Measurements from ENCODE around the gene PPIE. TPM values are rescaled to one million over a fixed set of nuclear protein-coding genes. Genes with fewer than 3 reads are reported as not detected.
"Not testable (repeated sequence)": the region's sequence is repeated elsewhere in the genome, so short reads cannot be mapped to it uniquely, and the experiment has no call there.

Gene PPIE
- polyA plus RNA-seq, 1 donor (not counting 4 experiments of a cell fraction or from before 2014, with no cell fraction given), result 60.6 TPM

GRCh38 chr1:39795651-39796050 is 57.0 kb downstream of the PPIE start:
- Histone ChIP-seq H4K20me1 (ENCODE audit: control insufficient read depth, extremely low read depth, insufficient read depth, low read length) (no peaks in the 10 kb centered on the region), H3K9ac (ENCODE audit: control insufficient read depth, extremely low read depth, insufficient read depth, low read length) (no peak overlapping the region), H3K27me3 (ENCODE audit: control insufficient read depth, extremely low read depth, insufficient read depth, low read length) (no peaks in the 10 kb centered on the region), H3K4me3 (ENCODE audit: control insufficient read depth in 2 of 3, extremely low read depth in 1 of 3, insufficient read depth in 2 of 3, low read depth in 1 of 3, low read length in 3 of 3) (no peak overlapping the region), H2AFZ (ENCODE audit: control insufficient read depth, low read length) (no peak overlapping the region), H3K9me1 (ENCODE audit: control insufficient read depth, extremely low read depth, insufficient read depth, low read length) (no peaks in the 10 kb centered on the region), H3K36me3 (ENCODE audit: control insufficient read depth in 2 of 2, extremely low read depth in 1 of 2, insufficient read depth in 2 of 2, low read length in 2 of 2) (no peaks in the 10 kb centered on the region), H3K9me3 (ENCODE audit: control insufficient read depth, low read depth, low read length) (no peaks in the 10 kb centered on the region), H3K4me1 (ENCODE audit: control insufficient read depth, extremely low read depth, insufficient read depth, low read length) (peaks cover 15% of the 10 kb centered on the region), H3K27ac (ENCODE audit: control insufficient read depth, insufficient read depth, low read length) (no peak overlapping the region), H3K79me2 (ENCODE audit: control insufficient read depth, insufficient read depth, low read length) (no peaks in the 10 kb centered on the region), H3K4me2 (ENCODE audit: control insufficient read depth, extremely low read depth, insufficient read depth, low read depth, low read length) (no peak overlapping the region)
- DNase-seq (ENCODE audit: low read depth, low spot score), result no peak
- no peak for FAIRE-seq
- dilution Hi-C loops (cut with MboI; ENCODE audit: extremely low pct_ligation_motif_present, low sequenced_read_pairs), result no loop called here
- no peak for TF ChIP-seq EZH2 (IDR thresholded peaks at IDR 0.05; ENCODE audit: low read length)
- TF ChIP-seq, protein P1, sequence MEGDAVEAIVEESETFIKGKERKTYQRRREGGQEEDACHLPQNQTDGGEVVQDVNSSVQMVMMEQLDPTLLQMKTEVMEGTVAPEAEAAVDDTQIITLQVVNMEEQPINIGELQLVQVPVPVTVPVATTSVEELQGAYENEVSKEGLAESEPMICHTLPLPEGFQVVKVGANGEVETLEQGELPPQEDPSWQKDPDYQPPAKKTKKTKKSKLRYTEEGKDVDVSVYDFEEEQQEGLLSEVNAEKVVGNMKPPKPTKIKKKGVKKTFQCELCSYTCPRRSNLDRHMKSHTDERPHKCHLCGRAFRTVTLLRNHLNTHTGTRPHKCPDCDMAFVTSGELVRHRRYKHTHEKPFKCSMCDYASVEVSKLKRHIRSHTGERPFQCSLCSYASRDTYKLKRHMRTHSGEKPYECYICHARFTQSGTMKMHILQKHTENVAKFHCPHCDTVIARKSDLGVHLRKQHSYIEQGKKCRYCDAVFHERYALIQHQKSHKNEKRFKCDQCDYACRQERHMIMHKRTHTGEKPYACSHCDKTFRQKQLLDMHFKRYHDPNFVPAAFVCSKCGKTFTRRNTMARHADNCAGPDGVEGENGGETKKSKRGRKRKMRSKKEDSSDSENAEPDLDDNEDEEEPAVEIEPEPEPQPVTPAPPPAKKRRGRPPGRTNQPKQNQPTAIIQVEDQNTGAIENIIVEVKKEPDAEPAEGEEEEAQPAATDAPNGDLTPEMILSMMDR (optimal IDR thresholded peaks at IDR 0.05 in 1 of 3, IDR thresholded peaks at IDR 0.05 in 1 of 3, conservative IDR thresholded peaks at IDR 0.05 in 1 of 3; ENCODE audit: extremely low read depth in 1 of 3, insufficient read depth in 2 of 3, low read length in 3 of 3), result no peak

DNA sequence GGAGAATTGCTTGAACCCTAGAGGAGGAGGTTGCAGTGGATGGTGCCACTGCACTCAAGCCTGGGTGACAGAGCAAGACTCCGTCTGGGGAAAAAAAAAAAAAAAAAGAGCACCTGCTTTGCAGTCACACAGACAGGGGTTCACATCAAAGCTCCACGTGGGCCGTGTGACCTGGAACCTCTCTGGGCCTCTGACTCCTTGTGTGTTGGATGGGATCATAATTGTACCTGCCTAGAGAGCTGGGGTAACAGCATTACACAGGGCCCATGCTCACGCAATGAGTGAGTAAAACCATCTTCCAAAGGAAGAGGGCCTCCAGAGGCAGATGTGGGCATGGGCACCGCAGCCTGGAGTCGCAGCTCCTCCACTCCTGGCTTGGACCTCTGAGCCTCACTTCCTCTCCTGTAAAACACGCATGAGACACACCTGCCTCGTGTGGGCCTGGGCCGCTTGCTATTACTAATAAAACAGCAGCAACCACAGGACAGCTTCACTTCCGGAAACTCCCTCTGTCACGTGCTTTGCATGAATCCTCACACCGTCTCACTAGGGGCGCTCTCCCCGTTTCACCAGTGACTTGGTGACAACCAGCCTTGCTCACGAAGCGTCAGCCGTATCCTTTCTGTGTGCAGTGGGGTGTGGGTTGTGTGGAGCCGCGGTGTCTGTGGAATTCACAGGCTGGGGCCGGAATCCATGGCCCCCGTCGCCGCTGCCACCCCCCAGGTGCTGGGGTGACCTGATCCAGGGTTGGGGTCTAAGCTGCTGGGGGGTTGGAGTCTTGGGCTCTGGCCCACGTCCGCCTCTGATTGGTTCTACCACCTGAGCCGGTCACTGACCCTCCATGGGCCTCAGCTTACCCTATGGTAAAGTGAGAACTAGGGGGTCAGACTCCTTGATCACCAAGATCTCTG is 60.4 kb downstream of the PPIE start:
- peak; percentile 96 for FAIRE-seq
- TF ChIP-seq, protein P1 (optimal IDR thresholded peaks at IDR 0.05 in 1 of 3, IDR thresholded peaks at IDR 0.05 in 1 of 3, conservative IDR thresholded peaks at IDR 0.05 in 1 of 3; ENCODE audit: extremely low read depth in 1 of 3, insufficient read depth in 2 of 3, low read length in 3 of 3), result peak; percentile 34 to 59 (median 39)
- H4K20me1 ChIP-seq (ENCODE audit: control insufficient read depth, extremely low read depth, insufficient read depth, low read length); H3K9me1 ChIP-seq (ENCODE audit: control insufficient read depth, extremely low read depth, insufficient read depth, low read length); DNase-seq (ENCODE audit: low read depth, low spot score); H3K9me3 ChIP-seq (ENCODE audit: control insufficient read depth, low read depth, low read length); dilution Hi-C loops (cut with MboI; ENCODE audit: extremely low pct_ligation_motif_present, low sequenced_read_pairs); H3K36me3 ChIP-seq (ENCODE audit: control insufficient read depth in 2 of 2, extremely low read depth in 1 of 2, insufficient read depth in 2 of 2, low read length in 2 of 2); H3K79me2 ChIP-seq (ENCODE audit: control insufficient read depth, insufficient read depth, low read length); H3K27me3 ChIP-seq (ENCODE audit: control insufficient read depth, extremely low read depth, insufficient read depth, low read length); H3K4me3 ChIP-seq (ENCODE audit: control insufficient read depth in 2 of 3, extremely low read depth in 1 of 3, insufficient read depth in 2 of 3, low read depth in 1 of 3, low read length in 3 of 3): not testable (repeated sequence)
- Histone ChIP-seq H3K9ac (ENCODE audit: control insufficient read depth, extremely low read depth, insufficient read depth, low read length) (peak overlapping the region; percentile 26), H2AFZ (ENCODE audit: control insufficient read depth, low read length) (peak overlapping the region; percentile 83), H3K4me1 (ENCODE audit: control insufficient read depth, extremely low read depth, insufficient read depth, low read length) (peaks cover 16% of the 10 kb centered on the region), H3K27ac (ENCODE audit: control insufficient read depth, insufficient read depth, low read length) (peak overlapping the region; percentile 24), H3K4me2 (ENCODE audit: control insufficient read depth, extremely low read depth, insufficient read depth, low read depth, low read length) (peak overlapping the region; percentile 73)
